ENCODE results near the gene PCGF3. TPM values are rescaled to one million over a fixed set of nuclear protein-coding genes. Genes with fewer than 3 reads are reported as not detected.
"Not testable (repeated sequence)": the region's sequence is repeated elsewhere in the genome, so short reads cannot be mapped to it uniquely, and the experiment has no call there.

The PCGF3 gene
- total RNA-seq, 1 experiment from 2014 or later: 31.5 TPM

DNA sequence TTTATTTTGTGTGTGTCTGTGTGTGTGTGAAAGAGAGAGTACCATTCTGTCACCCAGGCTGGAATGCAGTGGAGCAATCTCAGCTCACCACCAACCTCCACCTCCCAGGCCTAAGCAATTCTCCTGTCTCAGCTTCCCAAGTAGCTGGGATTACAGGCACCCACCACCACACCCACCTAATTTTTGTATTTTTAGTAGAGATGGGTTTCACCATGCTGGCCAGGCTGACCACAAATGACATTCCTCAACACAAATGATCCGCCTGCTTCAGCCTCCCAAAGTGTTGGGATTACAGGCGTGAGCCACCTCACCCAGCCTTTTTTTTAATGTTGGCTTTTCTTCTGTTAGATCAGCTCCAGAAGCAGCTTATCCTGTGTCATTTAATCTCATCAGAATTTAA is 69.9 kb downstream of the PCGF3 start:
- H3K9me2 ChIP-seq (replicated peaks; ENCODE audit: low read length); H3K9ac ChIP-seq (ENCODE audit: low read length); intact Hi-C loops (cut with micrococcal nuclease); H2AFZ ChIP-seq (ENCODE audit: low read length); H3K9me3 ChIP-seq (ENCODE audit: low read length); H3K27me3 ChIP-seq (ENCODE audit: low read length); DNase-seq; POLR2A ChIA-PET (ENCODE audit: unreplicated experiment); CTCF ChIA-PET; H3K4me2 ChIP-seq (ENCODE audit: low read length); H3K27ac ChIP-seq (ENCODE audit: low read length); ATAC-seq; H3F3A ChIP-seq (ENCODE audit: low read length, unreplicated experiment); H3K4me1 ChIP-seq (ENCODE audit: insufficient read depth, low read length); H3K4me3 ChIP-seq (ENCODE audit: low read length); BruUV-seq (replicated peaks): not testable (repeated sequence)
- Histone ChIP-seq H3K36me3 (ENCODE audit: low read depth, low read length) (peaks cover 23% of the 10 kb centered on the region), H3K79me2 (ENCODE audit: low read length) (peaks cover 82% of the 10 kb centered on the region), H4K20me1 (ENCODE audit: low read length) (peaks cover 20% of the 10 kb centered on the region; the same call in 1 of the 2 replicates)

DNA sequence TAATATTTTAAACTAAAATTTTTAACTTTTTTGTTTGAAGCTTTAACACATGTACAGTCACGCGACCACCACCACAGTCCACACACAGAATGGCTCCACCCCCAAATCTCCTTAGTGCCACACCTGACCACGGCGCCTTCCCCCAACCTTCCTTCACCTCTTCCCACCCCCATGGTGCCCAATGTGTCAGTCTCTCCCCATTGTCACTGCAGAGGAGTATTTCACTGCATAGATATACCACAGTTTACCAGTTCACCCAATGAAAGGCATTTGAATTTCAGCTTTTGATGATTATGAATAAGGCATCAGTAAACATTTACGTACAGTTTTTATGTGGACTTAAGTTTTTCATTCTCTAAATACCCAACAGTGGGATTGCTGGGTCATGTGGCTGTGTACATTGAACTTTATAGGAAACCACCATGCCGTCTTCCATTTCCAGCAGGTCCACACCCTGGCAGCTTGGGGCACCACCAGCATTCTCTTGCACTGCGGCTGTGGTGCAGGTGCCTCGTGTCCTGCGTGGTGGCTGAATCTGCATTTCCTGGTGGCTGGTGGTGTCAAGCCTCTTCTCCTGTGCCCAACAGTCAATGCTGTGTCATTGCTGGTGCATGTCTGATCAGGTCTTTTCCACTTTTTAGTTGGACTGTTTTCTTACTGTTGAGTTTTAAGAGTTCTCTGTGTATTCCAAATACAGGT is 71.3 kb downstream of the PCGF3 start:
- Histone ChIP-seq H3K27ac (ENCODE audit: low read length) (no peak overlapping the region), H3K9me2 (replicated peaks; ENCODE audit: low read length) (no peaks in the 10 kb centered on the region), H4K20me1 (ENCODE audit: low read length) (peaks cover 23% of the 10 kb centered on the region; the same call in 1 of the 2 replicates), H3K4me1 (ENCODE audit: insufficient read depth, low read length) (no peaks in the 10 kb centered on the region), H3K9me3 (ENCODE audit: low read length) (no peaks in the 10 kb centered on the region), H3K27me3 (ENCODE audit: low read length) (no peaks in the 10 kb centered on the region), H3F3A (ENCODE audit: low read length, unreplicated experiment) (no peaks in the 10 kb centered on the region), H2AFZ (ENCODE audit: low read length) (no peak overlapping the region), H3K4me3 (ENCODE audit: low read length) (no peak overlapping the region), H3K36me3 (ENCODE audit: low read depth, low read length) (peaks cover 22% of the 10 kb centered on the region), H3K9ac (ENCODE audit: low read length) (no peak overlapping the region), H3K4me2 (ENCODE audit: low read length) (no peak overlapping the region), H3K79me2 (ENCODE audit: low read length) (peaks cover 84% of the 10 kb centered on the region)
- DNase-seq: no peak
- BruUV-seq (replicated peaks): no TSS peak
- ChIA-PET CTCF (no interaction called here), POLR2A (ENCODE audit: unreplicated experiment) (no interaction called here)
- no peak for ATAC-seq
- TF ChIP-seq EZH2 (IDR thresholded peaks at IDR 0.05; ENCODE audit: low read length, unreplicated experiment) (no peak), EZH2phosphoT487 (IDR thresholded peaks at IDR 0.05; ENCODE audit: borderline replicate concordance, low read length) (no peak)
- TF ChIP-seq, protein P1, sequence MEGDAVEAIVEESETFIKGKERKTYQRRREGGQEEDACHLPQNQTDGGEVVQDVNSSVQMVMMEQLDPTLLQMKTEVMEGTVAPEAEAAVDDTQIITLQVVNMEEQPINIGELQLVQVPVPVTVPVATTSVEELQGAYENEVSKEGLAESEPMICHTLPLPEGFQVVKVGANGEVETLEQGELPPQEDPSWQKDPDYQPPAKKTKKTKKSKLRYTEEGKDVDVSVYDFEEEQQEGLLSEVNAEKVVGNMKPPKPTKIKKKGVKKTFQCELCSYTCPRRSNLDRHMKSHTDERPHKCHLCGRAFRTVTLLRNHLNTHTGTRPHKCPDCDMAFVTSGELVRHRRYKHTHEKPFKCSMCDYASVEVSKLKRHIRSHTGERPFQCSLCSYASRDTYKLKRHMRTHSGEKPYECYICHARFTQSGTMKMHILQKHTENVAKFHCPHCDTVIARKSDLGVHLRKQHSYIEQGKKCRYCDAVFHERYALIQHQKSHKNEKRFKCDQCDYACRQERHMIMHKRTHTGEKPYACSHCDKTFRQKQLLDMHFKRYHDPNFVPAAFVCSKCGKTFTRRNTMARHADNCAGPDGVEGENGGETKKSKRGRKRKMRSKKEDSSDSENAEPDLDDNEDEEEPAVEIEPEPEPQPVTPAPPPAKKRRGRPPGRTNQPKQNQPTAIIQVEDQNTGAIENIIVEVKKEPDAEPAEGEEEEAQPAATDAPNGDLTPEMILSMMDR (conservative IDR thresholded peaks at IDR 0.05; ENCODE audit: low read depth, low read length): no peak
- intact Hi-C loops (cut with micrococcal nuclease): no loop called here

DNA sequence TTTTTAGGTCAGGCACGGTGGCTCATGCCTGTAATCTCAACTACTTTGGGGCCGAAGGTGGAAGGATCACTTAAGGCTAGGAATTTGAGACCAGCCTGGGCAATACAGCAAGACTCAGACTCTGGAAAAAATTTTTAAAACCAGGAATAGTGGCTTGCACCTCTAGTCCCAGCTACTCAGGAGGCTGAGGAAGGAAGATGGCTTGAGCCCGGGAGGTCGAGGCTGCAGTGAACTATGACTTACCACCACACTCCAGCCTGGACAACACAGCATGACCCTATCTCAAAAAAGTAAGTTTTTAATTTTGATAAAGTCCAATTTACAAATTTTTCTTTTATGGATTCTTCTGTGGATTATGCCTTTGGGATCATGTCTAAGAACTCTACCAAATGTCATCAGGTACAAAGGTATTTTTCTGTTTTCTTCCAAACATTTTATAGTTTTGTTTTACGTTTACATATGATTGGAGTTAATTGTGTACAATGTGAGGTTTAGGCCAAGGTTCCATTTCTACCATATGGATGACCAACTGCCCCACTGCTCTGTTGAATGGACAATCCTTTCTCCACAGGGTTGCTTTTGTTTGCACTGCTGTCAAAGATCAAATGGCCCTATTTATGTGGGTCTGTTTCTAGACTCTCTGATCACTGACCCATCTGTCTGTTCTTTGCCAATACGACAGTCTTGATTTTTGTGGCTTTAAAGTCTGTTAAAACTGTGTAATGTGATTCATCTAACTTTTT is 72.1 kb downstream of the PCGF3 start:
- no TSS peak for BruUV-seq (replicated peaks)
- H3K9ac ChIP-seq (ENCODE audit: low read length): no peak overlapping the region
- no peak overlapping the region for H3K4me3 ChIP-seq (ENCODE audit: low read length)
- H3K36me3 ChIP-seq (ENCODE audit: low read depth, low read length): peaks cover 22% of the 10 kb centered on the region
- intact Hi-C loops (cut with micrococcal nuclease): no loop called here
- no peaks in the 10 kb centered on the region for H3K9me3 ChIP-seq (ENCODE audit: low read length)
- TF ChIP-seq, protein P1 (conservative IDR thresholded peaks at IDR 0.05; ENCODE audit: low read depth, low read length): no peak
- no peak for TF ChIP-seq EZH2phosphoT487 (IDR thresholded peaks at IDR 0.05; ENCODE audit: borderline replicate concordance, low read length)
- TF ChIP-seq EZH2 (IDR thresholded peaks at IDR 0.05; ENCODE audit: low read length, unreplicated experiment): no peak
- no peaks in the 10 kb centered on the region for H3K27me3 ChIP-seq (ENCODE audit: low read length)
- DNase-seq: no peak
- ATAC-seq: no peak
- no peak overlapping the region for H2AFZ ChIP-seq (ENCODE audit: low read length)
- H3K4me2 ChIP-seq (ENCODE audit: low read length): no peak overlapping the region
- peaks cover 81% of the 10 kb centered on the region for H3K79me2 ChIP-seq (ENCODE audit: low read length)
- ChIA-PET POLR2A (ENCODE audit: unreplicated experiment) (no interaction called here), CTCF (no interaction called here)
- H3F3A ChIP-seq (ENCODE audit: low read length, unreplicated experiment): no peaks in the 10 kb centered on the region
- H3K4me1 ChIP-seq (ENCODE audit: insufficient read depth, low read length): peaks cover 6% of the 10 kb centered on the region
- H3K9me2 ChIP-seq (replicated peaks; ENCODE audit: low read length): no peaks in the 10 kb centered on the region
- peaks cover 23% of the 10 kb centered on the region; the same call in 1 of the 2 replicates for H4K20me1 ChIP-seq (ENCODE audit: low read length)
- no peak overlapping the region for H3K27ac ChIP-seq (ENCODE audit: low read length)
